Posterior vena cava (tissue), 2 donors: ENCODE data around the gene RB1. TPM values are rescaled to one million over a fixed set of nuclear protein-coding genes. Genes with fewer than 3 reads are reported as not detected.

Source experiments
- DNase-seq: peaks from one replicate; pipeline ENCODE4 v3.0.0-alpha.2; 2020; ENCODE audit warnings: low spot score
- intact Hi-C, 2 donors: fragments of 100-400 bp; cut with DNase I; formaldehyde crosslinking; loops; one replicate each; pipeline versions ENCODE4 v1.14.1 to v1.14.2; 2022 to 2023
- long read RNA-seq, 2 donors: library from polyadenylated mRNA; unstranded; transcript quantifications; one replicate each; pipeline ENCODE4 v2.0.0, GENCODE V29; 2020 to 2021
- total RNA-seq, 2 donors: library from RNA; stranded (reverse); fragmentation: NEBNext Ultra II Directional; extraction: Animal tissue kit (Norgen Biotek cat#: 25700); gene quantifications; one replicate each; pipeline ENCODE4 v1.2.1, GENCODE V29; 2021
- donor health status: DM: yes; HTN: yes; CAD: no.
- donor health status: DM: yes; HTN: yes; CAD: no.

RB1 gene
- 10 to 100 TPM; 33.3 to 35.9 TPM for total RNA-seq
- long read RNA-seq, donor 1, full-length matches to known transcripts, result 5 of 9 reads
- long read RNA-seq, donor 1, partial matches to known transcripts, result 2 of 9 reads
- long read RNA-seq, donor 1, other reads (novel, unspliced or antisense), result 2 of 9 reads
- long read RNA-seq, donor 2, full-length matches to known transcripts, result 2 of 5 reads
- long read RNA-seq, donor 2, partial matches to known transcripts, result 1 of 5 reads
- long read RNA-seq, donor 2, other reads (novel, unspliced or antisense), result 2 of 5 reads

- intact Hi-C loops, result loop anchor here in 1 of 2 donors (10.0 kb wide), 2 partner anchors 69 to 179 kb away; partner anchors contain the start of gene ITM2B
- peak; percentile 98 for DNase-seq
Measured at GRCh38 chr13:48303359-48304142, at the start of gene RB1. Gene RB1 (plus strand): TSS chr13:48303751. CDS start chr13:48303913, 162 bp downstream.

- DNase-seq, result no peak
- intact Hi-C loops, result no loop called here
Measured at GRCh38 chr13:48253849-48254248, 49.7 kb upstream of the RB1 start.

- intact Hi-C loops, result no loop called here
- no peak for DNase-seq
Measured at GRCh38 chr13:48255090-48255489, 48.5 kb upstream of the RB1 start.

- DNase-seq, result no peak
- intact Hi-C loops, result no loop called here
Measured at GRCh38 chr13:48255954-48256353, 47.6 kb upstream of the RB1 start.

GRCh38 chr13:48258002-48258401, 45.5 kb upstream of the RB1 start:
- intact Hi-C loops, result no loop called here
- DNase-seq, result no peak

- no peak for DNase-seq
- intact Hi-C loops, result no loop called here
Measured at GRCh38 chr13:48258430-48258829, 45.1 kb upstream of the RB1 start.

GRCh38 chr13:48260970-48261369, 42.6 kb upstream of the RB1 start:
- intact Hi-C loops, result no loop called here
- no peak for DNase-seq

- intact Hi-C loops, result no loop called here
- DNase-seq, result no peak
Measured at GRCh38 chr13:48263196-48263595, 40.4 kb upstream of the RB1 start.

- no peak for DNase-seq
- intact Hi-C loops, result no loop called here
Measured at GRCh38 chr13:48264058-48264457, 39.5 kb upstream of the RB1 start.

- no peak for DNase-seq
- intact Hi-C loops, result no loop called here
Measured at GRCh38 chr13:48265217-48265815, 38.2 kb upstream of the RB1 start.

GRCh38 chr13:48266150-48266549, 37.4 kb upstream of the RB1 start:
- intact Hi-C loops, result no loop called here
- no peak for DNase-seq

GRCh38 chr13:48266701-48267639, 36.6 kb upstream of the RB1 start:
- intact Hi-C loops, result no loop called here
- DNase-seq, result no peak

GRCh38 chr13:48268019-48268418, 35.5 kb upstream of the RB1 start:
- DNase-seq, result no peak
- intact Hi-C loops, result no loop called here

GRCh38 chr13:48273346-48273745, 30.2 kb upstream of the RB1 start:
- DNase-seq, result no peak
- intact Hi-C loops, result no loop called here

- no peak for DNase-seq
- intact Hi-C loops, result no loop called here
Measured at GRCh38 chr13:48275507-48275906, 28.0 kb upstream of the RB1 start.

- intact Hi-C loops, result no loop called here
- no peak for DNase-seq
Measured at GRCh38 chr13:48278806-48279205, 24.7 kb upstream of the RB1 start.

GRCh38 chr13:48281556-48281955, 22.0 kb upstream of the RB1 start:
- no peak for DNase-seq
- intact Hi-C loops, result no loop called here

- no peak for DNase-seq
- intact Hi-C loops, result no loop called here
Measured at GRCh38 chr13:48291730-48292129, 11.8 kb upstream of the RB1 start.

GRCh38 chr13:48292650-48293049, 10.9 kb upstream of the RB1 start:
- DNase-seq, result no peak
- intact Hi-C loops, result no loop called here
